Right lobe of liver (tissue), 4 donors: ENCODE measurements around the gene DYTN.

Experiments used
- CTCF ChIP-seq, 4 donors: fragments of 200-600 bp in 3 of 4; fragments of 450-650 bp in 1 of 4; IDR thresholded peaks; one replicate each; pipeline versions ENCODE4 v1.5.1 to v1.8.0; 2016 to 2022; ENCODE audit warnings: antibody characterized with exemption in 4 of 4, mild to moderate bottlenecking in 2 of 4
- POLR2A ChIP-seq: fragments of 450-650 bp; IDR thresholded peaks from one replicate; pipeline ENCODE4 v1.6.1; 2017; ENCODE audit warnings: antibody characterized with exemption, mild to moderate bottlenecking
- donor health status: DM: no; HTN: no; CAD: no.
- donor health status: DM: no; HTN: no; CAD: no.
- donor health status: DM: no; HTN: yes; CAD: no.

- TF ChIP-seq CTCF (IDR thresholded peaks at IDR 0.05) (no peak), POLR2A (no peak)
These were observed 77.0 kb downstream of the DYTN start for GRCh38 chr2:206641226-206641625.
